HG03565 (cell line): ENCODE results near the gene SPAG9.
"Not testable (repeated sequence)": the region's sequence is repeated elsewhere in the genome, so short reads cannot be mapped to it uniquely, and the experiment has no call there.

Experiments used
- ATAC-seq: cut with Tn5 transposase; IDR thresholded peaks from one replicate; pipeline ENCODE4 v1.9.1; 2021; ENCODE audit warnings: mild to moderate bottlenecking, moderate library complexity; ENCODE audit not compliant: unreplicated experiment

The SPAG9 gene

DNA sequence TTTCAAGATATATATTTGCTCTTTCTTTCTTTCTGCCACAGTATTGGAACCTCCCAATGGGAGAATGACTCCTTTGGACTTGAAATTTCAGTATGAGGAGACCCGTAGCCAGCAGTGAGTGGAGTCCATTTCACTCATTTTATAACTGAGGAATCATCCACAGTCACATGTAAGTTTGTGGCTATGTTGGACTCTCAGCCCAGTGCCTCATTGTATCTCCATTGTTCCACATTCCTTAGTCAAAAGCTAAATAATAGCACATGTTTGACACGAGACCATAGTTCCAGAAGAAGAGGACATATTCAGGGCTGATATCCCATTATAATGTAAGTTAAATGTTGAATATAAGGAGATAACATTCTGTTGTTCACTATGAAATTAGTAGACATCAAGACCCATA lies 12.7 kb upstream of the SPAG9 start:
- no peak for ATAC-seq

DNA sequence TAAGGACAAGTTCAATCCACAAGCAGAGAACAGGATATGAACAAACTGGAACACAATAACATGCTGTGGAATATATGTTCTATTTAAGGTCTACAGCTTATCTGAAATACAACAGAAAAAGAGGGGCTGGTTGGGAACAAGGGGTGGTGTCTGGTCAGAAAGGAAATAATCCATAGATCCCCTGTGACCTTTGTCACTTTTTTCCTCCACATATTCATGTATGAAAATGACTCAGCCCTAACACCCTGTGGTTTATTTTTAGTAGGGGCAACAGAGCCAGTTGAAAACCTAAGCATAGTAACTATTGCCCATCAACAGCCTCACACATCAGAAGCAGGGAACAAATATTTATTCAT lies 12.3 kb upstream of the SPAG9 start:
- ATAC-seq, result peak; percentile 67

DNA sequence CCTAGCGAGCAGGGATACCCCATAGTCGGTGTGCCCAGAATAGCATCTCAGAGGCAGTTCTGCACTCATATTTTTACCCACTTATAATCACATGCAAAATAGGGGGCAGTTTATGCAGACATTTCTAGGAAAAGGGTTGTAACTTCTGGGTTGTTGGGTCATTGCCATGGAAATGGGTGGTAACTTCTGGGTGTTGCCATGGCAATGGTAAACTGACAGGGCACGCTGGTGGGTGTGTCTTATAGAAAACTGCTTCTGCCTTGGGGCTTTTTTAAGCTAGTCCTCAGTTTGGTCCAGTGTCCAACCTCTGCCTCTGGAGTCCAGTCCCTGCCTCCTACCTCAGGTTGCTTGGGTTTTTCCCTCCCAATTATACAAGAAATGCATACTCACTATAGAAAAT lies 7.4 kb upstream of the SPAG9 start:
- no peak for ATAC-seq

DNA sequence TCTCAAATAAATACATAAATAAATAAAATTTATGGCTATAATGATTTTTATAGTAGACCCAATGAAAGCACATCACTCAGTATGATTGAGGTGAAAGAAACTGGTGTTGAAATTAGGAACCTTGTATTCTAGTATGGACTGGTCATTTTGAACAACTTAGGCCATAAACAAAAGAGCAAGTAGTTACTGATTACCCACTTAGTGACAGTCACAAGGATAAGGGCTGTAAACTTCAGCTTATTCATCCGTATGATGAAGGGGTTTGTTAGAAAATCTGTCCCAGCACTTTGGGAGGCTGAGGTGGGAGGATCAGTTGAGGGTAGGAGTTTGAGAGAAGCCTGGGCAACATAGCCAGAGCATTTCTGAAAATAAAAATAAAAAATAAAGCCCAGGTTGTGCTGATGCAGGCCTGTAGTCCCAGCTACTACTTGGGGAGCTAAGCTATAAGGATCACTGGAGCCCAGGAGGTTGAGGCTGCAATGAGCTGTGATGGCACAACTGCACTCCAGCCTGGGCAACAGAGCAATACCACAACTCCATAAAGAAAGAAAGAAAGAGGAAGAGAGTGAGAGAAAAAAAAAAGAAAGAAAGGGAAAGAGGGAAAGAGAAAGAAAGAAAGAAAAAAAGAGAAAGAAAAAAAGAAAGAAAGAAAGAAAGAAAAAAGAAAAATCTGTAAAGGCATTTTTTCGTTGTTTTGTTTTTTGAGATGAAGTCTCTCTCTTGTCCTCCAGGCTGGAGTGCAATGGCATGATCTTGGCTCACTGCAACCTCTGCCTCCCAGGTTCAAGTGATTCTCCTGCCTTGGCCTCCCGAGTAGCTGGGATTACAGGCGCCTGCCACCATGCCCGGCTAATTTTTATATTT lies 4.2 kb upstream of the SPAG9 start:
- ATAC-seq, result no peak

DNA sequence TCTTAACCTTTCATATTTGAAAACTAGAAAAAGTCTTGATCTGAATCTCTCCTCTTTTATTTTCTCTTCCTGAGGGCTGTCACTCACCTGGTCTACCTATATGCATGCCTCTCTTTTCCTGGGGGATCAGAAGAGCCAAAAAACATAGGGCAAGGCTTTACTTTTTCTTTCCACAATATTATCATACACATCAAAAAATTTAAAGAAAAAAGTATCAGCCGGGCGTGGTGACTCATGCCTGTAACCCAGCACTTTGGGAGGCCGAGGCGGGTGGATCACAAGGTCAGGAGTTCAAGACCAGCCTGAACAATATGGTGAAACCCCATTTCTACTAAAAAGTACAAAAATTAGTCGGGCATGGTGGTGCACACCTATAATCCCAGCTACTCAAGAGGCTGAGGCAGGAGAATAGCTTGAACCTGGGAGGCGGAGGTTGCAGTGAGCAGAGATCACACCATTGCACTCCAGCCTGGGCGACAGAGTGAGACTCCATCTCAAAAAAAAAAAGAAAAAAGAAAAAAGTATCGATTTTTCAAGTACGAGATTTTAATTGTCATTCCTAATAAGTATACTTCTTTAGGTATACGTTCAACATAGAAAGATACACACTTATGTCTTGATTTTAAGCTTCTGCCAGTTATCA lies 1.9 kb upstream of the SPAG9 start:
- ATAC-seq, result not testable (repeated sequence)

DNA sequence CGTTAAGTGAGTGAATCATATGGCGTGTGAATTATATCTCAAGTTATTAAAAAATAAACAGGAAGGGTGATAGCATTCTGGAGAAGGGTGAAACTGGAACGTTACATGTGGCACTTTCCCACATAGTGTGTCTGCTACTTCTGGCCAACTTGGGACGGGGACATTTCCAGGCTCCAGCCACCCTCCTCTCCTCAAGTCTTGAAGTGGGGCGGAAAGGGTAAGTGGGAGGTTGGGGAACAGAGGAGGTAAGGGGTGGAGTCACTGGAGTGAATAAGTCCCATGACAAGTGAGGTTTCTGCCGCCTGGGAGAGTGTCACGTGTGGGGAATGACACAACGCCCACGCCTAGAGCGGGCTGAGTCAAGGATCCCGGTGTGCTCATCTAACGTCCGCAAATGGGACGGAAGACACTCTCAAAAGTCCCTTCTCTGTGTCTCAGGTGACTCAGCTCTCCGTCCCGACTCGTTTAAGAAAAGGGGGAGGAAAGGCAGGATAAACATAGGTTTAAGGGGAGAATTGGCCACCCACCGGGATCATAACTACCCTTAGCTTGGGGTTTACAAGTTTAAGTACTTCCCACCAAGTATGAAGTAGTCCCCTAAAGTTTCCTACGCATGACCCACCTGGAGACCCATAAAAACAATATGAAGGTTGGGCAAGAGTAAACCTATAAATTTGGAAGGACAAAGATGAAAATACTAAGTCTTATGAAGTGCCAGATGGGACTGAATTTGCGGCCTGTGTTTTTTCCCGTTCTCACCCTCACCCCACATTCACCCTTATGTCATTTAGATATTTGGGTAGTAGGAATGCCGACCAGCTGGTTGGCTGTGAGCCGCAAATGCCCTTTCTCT lies 1.2 kb upstream of the SPAG9 start:
- ATAC-seq, result peak; percentile 31

DNA sequence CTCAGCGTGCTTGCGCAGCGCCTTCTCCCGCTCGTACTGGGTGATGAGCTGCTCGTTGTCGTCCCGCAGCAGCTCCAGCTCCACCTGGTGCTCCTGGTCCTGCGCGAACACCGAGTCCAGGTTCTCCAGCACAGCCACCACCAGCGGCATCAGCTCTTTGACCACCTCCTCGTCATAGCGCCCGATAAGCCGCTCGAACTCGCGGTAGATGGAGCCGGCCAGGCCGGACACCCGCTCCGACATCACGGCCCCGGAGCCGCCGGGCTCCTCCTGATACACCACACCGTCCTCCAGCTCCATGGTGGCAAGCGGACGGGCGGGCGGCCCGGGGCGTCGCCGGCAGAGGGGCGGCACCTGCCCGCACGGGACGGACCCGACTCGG lies 320 bp downstream of the SPAG9 start:
- ATAC-seq, result peak; percentile 4

DNA sequence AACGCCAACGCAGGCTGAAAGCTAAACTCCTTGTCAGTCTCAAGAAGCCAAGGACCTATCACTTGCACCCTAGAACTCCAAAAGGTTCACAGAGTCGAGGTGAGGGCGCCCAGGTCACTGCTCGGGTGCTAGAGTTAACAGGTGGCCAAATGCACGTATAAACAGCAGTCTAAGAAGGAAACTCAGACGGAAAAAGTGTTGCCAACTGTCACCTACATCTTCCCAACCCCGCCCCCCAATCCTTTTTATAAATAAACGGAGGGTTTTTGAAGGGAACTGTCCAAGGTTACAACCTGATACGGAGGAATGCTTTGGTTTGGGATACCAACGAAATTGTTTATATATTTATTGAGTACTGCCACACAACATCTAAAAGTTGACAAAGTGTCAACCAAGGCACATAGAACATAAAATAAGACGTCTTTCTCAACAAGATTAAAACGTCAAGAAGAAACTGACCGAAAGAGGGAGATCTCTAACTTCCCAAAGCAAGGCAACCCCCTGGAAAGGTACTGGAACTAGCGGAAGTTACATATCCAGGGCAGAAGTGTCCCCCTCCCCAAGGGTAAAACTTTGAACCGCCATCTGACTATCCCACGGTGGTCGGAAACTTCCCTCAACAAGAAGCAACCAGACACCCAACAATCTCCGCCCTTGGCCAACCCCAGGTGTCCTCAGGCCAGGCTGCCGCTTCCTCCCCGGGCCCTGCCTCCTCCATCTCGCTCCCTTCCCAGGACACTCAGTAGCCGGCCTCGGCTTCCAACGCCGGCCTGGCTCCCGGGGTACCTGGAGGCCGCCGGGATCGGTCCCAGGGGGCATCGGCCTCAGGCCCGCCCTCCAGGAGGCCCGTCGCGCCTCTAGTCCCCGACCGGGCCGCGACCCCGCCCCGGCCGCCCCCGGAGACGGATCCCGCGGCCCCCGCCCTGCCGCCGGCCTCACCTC lies 982 bp downstream of the SPAG9 start:
- ATAC-seq, result peak; percentile 20

DNA sequence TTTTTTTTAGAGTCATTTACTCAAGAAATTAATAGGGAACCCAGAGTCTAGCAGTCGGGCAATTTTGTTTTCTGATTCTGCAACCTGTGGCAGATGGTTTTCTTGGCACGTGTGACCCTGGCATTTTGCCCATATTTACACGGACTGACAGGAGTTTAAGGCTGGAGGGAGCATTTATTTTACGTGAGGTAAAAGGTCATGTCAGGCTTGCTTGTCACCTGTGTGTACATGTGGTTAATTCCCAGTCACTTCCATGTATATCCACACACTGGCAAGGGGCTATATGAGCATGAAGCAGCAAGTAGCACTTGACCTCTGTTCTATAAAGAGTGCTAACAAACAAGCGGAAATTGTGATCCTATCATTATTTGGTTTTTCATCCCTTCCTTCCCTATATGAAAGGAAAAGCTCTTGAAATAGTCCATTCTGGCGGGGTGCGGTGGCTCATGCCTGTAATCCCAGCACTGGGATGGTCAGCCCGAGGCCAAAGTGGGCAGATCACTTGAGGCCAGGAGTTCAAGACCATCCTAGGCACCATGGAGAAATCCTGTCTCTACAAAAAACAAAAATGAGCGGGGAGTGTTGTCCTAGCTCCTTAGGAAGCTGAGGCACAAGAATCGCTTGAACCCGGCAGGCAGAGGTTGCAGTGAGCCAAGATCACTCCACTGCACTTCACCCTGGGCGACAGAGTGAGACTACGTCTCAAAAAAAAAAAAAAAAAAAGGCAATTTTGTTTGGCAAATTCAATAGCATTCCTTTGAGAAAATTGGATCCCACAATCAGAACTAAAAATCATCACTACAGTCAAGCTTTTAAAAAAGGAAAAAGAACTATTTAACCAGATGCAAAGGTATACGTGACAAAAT lies 2.1 kb downstream of the SPAG9 start:
- ATAC-seq, result no peak

DNA sequence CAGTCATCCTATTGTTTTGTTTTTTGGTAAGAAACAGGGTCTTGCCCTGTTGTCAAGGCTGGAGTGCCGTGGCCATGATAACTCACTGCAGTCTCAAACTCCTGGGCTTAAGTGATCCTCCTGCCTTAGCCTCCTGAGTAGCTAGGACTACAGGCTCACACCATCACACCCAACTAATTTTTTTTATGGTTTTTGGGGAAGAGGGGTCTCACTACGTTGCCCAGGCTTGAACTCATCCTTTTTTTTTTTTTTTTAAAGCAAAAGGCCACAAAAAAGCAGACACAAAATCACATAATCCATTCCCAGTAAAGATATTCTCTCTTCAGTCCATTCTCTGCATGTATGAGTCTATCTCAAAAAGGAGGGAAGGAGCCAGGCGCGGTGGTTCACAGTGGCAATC lies 5.5 kb downstream of the SPAG9 start:
- ATAC-seq, result no peak

DNA sequence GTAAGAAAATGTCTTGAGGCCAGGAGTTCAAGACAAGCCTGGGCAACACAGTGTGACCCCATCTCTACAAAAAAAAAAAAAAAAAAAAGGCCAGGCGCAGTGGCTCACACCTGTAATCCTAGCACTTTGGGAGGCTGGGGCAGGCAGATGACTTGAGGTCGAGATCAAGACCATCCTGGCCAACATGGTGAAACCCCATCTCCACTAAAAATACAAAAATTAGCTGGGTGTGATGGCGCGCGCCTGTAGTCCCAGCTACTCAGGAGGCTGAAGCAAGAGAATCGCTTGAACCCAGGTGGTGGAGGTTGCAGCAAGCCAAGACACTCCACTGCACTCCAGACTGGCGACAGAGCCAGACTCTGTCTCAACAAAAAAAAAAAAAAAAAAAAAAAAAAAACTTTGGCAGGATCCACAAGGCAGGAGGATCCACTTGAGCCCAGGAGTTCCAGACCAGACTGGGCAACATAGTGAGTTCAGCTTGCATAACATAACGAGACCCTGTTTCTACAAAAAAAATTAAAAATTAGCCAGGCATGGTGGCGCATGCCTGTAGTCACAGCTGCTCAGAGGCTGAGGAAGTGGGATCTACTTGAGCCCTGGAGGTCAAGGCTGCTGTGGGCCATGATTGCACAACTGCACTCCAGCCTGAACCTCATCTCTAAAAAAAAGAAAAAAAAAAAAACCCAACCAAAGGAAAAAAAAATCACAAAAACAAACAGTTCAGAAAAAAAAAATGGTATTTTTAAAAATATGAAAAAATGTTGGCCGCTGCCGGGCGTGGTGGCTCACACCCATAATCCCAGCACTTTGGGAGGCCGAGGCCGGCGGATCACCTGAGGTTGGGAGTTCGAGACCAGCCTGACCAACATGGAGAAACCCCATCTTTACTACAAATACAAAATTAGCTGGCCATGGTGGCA lies 8.1 kb downstream of the SPAG9 start:
- not testable (repeated sequence) for ATAC-seq

DNA sequence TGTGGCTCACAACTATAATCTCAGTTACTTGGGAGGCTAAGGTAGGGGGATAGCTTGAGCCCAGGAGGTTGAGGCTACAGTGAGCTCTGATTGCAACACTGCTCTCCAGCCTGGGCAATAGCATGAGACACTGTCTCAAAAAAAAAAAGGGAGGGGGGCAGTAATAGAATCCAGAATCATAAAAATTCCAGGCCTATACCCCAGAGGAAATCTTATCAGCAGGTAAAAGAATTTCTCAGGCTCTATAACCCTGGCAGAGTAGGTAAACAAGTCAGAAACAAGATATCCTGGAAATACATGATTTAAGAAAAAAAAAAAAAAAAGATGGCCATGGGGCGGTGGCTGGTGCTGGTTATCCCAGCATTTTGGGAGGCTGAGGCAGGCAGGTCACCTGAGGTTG lies 12.9 kb downstream of the SPAG9 start:
- no peak for ATAC-seq

DNA sequence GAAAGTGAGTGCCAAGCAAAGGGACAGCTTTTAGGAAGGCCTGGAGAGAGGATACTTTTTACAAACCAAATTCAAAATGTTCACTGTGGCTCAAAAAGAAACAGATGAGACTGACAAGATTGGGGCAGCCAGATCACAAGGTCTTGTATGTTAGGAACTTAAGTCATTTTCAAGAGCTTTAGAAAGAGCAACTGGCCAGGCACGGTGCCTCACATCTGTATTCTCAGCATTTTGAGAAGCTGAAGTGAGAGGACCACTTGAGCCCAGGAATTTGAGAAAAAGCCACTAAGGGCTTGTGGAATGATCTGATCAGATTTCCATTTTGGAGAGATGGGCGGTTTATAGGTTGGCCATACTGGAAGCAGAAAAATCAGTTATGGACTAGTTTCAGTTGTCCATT lies 17.2 kb downstream of the SPAG9 start:
- ATAC-seq, result no peak

DNA sequence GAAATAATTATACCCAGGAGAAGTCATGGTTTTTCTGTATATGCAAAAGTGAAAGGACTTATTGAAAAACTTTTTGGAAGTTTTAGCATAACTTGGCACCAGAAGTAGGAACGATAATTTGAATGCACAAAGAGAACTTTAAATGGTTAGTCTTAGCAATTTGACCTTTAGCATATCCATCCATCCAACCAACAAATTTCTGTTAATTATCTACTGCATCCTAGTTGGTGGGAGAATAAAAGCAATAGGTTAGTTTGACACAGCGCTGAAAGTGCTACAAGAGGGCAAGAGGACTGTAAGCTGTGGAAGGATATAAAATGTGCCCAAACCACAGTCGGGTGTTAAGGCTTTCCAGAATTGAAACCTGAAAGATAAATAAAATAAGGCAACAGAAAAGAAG lies 17.6 kb downstream of the SPAG9 start:
- ATAC-seq, result no peak

DNA sequence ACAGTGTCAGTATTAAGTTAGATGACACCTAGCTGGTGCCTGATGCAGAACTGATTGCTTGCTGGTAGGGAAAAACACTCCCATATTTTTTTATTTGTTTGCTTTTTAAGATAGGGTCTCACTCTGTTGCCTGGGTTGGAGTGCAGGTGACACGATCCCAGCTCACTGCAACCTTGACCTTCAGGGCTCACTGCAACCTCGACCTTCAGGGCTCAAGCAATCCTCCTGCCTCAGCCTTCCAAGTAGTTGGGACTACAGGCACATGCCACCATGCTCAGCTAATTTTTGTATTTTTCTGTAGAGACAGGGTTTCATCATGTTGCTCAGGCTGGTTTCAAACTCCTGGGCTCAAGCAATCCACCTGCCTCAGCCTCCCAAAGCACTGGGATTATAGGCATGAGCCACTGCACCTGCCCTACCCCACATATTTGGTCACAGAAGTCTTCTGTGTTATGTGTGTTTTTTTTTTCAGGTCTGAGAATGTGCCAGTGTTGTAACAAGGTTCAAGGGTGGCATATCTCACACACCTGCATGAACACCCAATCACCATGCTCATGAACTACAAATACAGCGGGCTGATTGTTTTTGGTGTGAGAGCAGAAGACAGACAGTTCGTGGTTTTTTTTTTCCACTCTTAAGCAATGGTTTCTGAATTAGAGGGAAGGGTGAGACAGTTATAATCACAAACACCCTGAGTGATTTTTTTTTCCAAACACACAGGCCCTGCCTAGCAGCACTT lies 22.8 kb downstream of the SPAG9 start:
- no peak for ATAC-seq

DNA sequence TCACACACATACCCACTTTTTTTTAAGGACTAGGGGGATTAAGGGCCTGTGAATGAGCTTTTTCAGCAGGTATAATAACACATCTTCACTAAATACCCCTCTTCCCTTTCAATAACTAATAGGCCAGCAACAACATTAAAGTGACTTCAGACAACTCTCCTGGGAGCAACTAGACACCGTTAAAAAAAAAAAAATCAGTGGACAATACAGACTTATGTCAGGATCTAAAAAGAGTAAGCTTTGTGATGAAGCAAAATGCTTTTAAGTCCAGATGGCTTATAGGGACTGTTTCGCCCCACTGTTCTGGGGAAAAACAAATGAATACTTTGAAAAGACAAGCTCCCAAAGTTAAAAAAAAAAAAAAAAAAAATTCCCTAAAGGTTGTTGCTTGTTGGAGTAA lies 29.0 kb downstream of the SPAG9 start:
- no peak for ATAC-seq

DNA sequence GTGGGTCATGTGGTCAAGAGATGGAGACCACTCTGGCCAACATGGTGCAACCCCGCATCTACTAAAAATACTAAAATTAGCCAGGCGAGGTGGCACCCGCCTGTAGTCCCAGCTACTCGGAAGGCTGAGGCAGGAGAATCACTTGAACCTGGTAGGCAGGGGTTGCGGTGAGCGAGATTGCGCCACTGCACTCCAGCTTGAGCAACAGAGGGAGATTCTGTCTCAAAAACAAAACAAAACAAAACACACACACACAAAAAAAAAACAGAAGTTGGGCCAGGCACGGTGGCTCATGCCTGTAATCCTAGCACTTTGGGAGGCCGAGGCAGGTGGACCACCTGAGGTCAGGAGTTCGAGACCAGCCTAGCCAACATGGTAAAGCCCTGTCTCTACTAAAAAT lies 31.8 kb downstream of the SPAG9 start:
- not testable (repeated sequence) for ATAC-seq

DNA sequence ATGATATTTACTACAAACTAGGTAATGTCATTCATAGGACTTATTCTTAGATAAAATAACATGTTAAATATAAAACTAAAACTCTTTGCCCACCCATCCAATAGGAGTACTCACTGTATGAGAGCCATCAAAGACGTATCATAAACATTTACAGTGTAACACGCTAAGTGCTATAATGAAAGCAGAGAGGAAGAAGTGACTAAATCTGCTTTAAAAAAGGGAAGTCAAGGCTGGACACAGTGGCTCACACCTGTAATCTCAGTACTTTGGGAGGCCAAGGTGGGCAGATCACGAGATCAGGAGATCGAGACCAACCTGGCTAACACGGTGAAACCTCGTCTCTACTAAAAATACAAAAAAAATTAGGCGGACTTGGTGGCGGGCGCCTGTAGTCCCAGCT lies 32.4 kb downstream of the SPAG9 start:
- no peak for ATAC-seq
